Liver (tissue), 9 donors: ENCODE measurements around the gene HIVEP3. TPM values are rescaled to one million over a fixed set of nuclear protein-coding genes. Genes with fewer than 3 reads are reported as not detected.

ENCODE experiments used
- DNase-seq: peaks from one replicate; pipeline ENCODE4 v3.0.0-alpha.2; 2017; ENCODE audit warnings: low spot score
- H3K27ac ChIP-seq, 2 donors: one replicate each; pipeline ENCODE4 v1.7.0; 2013; ENCODE audit warnings: inconsistent platforms in 2 of 2, low read length in 2 of 2, control low read depth in 1 of 2, low read depth in 1 of 2, mild to moderate bottlenecking in 1 of 2
- H3K27me3 ChIP-seq, 4 donors: one replicate each; pipeline versions ENCODE4 v1.6.1 to v1.7.0; 2013; ENCODE audit warnings: low read length in 3 of 4, inconsistent platforms in 1 of 4, mild to moderate bottlenecking in 1 of 4, moderate library complexity in 1 of 4; ENCODE audit not compliant: control insufficient read depth in 4 of 4, insufficient read depth in 4 of 4
- H3K36me3 ChIP-seq, 4 donors: one replicate each; pipeline versions ENCODE4 v1.6.1 to v1.7.0; 2013; ENCODE audit warnings: low read length in 3 of 4, mild to moderate bottlenecking in 3 of 4, low read depth in 1 of 4, moderate library complexity in 1 of 4; ENCODE audit not compliant: control insufficient read depth in 4 of 4, insufficient read depth in 3 of 4
- H3K4me1 ChIP-seq, 4 donors: one replicate each; pipeline versions ENCODE4 v1.6.1 to v1.7.0; 2013; ENCODE audit warnings: low read length in 3 of 4, mild to moderate bottlenecking in 3 of 4, moderate library complexity in 1 of 4; ENCODE audit not compliant: control insufficient read depth in 4 of 4, insufficient read depth in 4 of 4
- H3K4me3 ChIP-seq, 3 donors: one replicate each; pipeline versions ENCODE4 v1.6.1 to v1.7.0; 2013; ENCODE audit warnings: low read length in 3 of 3, control low read depth in 1 of 3, low read depth in 1 of 3, mild to moderate bottlenecking in 1 of 3
- H3K9ac ChIP-seq, 2 donors: one replicate each; pipeline ENCODE4 v1.7.0; 2013; ENCODE audit warnings: low read length in 2 of 2, mild to moderate bottlenecking in 2 of 2, moderate library complexity in 2 of 2, control low read depth in 1 of 2, low read depth in 1 of 2
- H3K9me3 ChIP-seq, 4 donors: one replicate each; pipeline versions ENCODE4 v1.6.1 to v1.7.0; 2013; ENCODE audit warnings: low read length in 3 of 4; ENCODE audit not compliant: control insufficient read depth in 4 of 4
- CTCF ChIP-seq: fragments of 150-350 bp; IDR thresholded peaks from 2 replicates; pipeline ENCODE4 v1.5.1; 2017; ENCODE audit warnings: improper control_type of control experiment, low read depth, low read length; ENCODE audit not compliant: missing input control
- EGR1 ChIP-seq, 2 donors: IDR thresholded peaks; 2 replicates each; pipeline ENCODE4 v1.6.1; 2016 to 2018; ENCODE audit warnings: antibody characterized with exemption in 2 of 2, low read depth in 2 of 2
- FOXA1 ChIP-seq: IDR thresholded peaks from 2 replicates; pipeline ENCODE4 v1.6.1; 2016; ENCODE audit warnings: antibody characterized with exemption
- FOXA2 ChIP-seq: IDR thresholded peaks from 2 replicates; pipeline ENCODE4 v1.6.1; 2016; ENCODE audit warnings: antibody characterized with exemption
- GABPA ChIP-seq, 2 donors: IDR thresholded peaks in 1 of 2; conservative IDR thresholded peaks in 1 of 2; 2 replicates each; pipeline ENCODE4 v1.6.1; 2016; ENCODE audit warnings: antibody characterized with exemption in 2 of 2, mild to moderate bottlenecking in 1 of 2, moderate library complexity in 1 of 2
- HNF4A ChIP-seq, 2 donors: conservative IDR thresholded peaks; 2 replicates each; pipeline ENCODE4 v1.6.1; 2016; ENCODE audit warnings: antibody characterized with exemption in 2 of 2, mild to moderate bottlenecking in 2 of 2
- NR2F2 ChIP-seq: IDR thresholded peaks from 2 replicates; pipeline ENCODE4 v1.6.1; 2016; ENCODE audit warnings: antibody characterized with exemption
- RAD21 ChIP-seq, 2 donors: IDR thresholded peaks; 2 replicates each; pipeline ENCODE4 v1.6.1; 2016; ENCODE audit warnings: antibody characterized with exemption in 2 of 2, mild to moderate bottlenecking in 2 of 2
- REST ChIP-seq: IDR thresholded peaks from 2 replicates; pipeline ENCODE4 v1.6.1; 2016; ENCODE audit warnings: antibody characterized with exemption, mild to moderate bottlenecking
- RXRA ChIP-seq, 2 donors: IDR thresholded peaks; 2 replicates each; pipeline ENCODE4 v1.6.1; 2017 to 2018; ENCODE audit warnings: antibody characterized with exemption in 2 of 2, mild to moderate bottlenecking in 1 of 2
- ZBTB33 ChIP-seq: IDR thresholded peaks from 2 replicates; pipeline ENCODE4 v1.6.1; 2016; ENCODE audit warnings: antibody characterized with exemption
- WGBS: extraction: QIAGEN DNeasy Blood & Tissue Kit; methylation state at CpG from one replicate; pipeline ENCODE4 v1.1.7; 2013; 5-methylcytosine and 5-hydroxymethylcytosine counted together
- polyA plus RNA-seq, 2 donors: library from polyadenylated mRNA; stranded (reverse) in 1 of 2; unstranded in 1 of 2; fragments of 200-250 nt in 1 of 2; fragments of >200 nt in 1 of 2; fragmentation: Nextera tagmentation in 1 of 2; extraction: Ambion mirVana in 1 of 2; gene quantifications; one replicate each; pipeline versions ENCODE4 v1.2.1 to v1.2.3, GENCODE V29; 2013 to 2015
- total RNA-seq, 2 donors: library from RNA; depleted of rRNA; stranded (reverse); fragments of >200 nt; gene quantifications; one replicate each; pipeline ENCODE4 v1.2.3, GENCODE V29; 2014
- TF ChIP-seq, protein P1 (sequence below): IDR thresholded peaks from 2 replicates; pipeline ENCODE4 v1.6.1; 2016; ENCODE audit warnings: antibody characterized with exemption
- donor health status: healthy.
- donor health status: healthy.
- donor health status: healthy.
- donor health status: healthy.
- donor health status: healthy.

The HIVEP3 gene
- total and polyA plus RNA-seq, 4 donors = 0.93 to 1.6 (median 1.4) TPM

DNA sequence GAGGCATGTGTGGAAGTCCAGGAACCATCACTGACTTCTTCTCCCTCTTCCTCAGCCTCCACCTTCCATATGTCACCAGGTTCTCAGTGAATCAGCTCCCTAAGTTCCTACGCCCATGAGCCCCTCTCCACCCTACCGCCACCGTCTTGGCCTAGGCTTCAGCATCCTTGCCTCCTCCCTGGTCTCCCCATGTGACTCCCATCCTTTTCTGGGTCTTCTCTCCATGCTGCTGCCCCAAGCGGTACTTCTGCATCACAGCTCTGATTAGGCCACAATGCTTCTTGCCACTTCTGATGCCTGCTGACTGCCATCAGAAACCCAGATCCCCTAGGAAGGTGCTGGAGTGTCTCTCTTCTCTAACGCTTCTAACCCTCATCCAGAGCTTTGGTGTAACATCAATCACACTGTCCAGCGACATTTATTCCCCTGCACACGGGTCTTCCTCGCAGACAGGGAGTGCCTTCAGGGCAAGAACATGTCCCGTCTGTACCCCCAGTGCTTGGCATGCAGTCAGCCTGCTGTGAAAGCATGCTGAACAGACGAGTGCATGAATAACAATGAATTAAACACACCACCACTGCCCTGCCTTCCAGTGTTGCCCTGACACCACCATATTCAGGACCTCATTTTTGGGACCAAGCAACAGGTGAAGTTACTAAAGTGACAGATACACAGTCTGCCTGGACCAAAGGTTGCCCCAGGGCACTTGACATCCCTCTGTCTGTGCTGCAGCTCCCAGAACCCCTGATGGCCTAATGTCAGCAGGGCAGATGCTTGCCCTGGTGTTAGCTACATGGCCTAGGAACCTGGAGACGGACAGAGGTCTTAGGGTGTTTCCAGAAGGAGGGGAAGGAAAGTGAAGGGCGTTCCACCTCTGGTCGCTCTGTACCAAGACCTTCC lies 275.6 kb downstream of the HIVEP3 start:
- H3K4me3 ChIP-seq = no peak overlapping the region

More for the DNA sequence above, 275.6 kb downstream of the HIVEP3 start:
- no peak overlapping the region for H3K9ac ChIP-seq
- 95% methylated on average over 13 of the region's 13 CpGs for WGBS
- no peak for DNase-seq
- no peaks in the 10 kb centered on the region for H3K4me1 ChIP-seq
- H3K27me3 ChIP-seq = no peaks in the 10 kb centered on the region
- no peak overlapping the region for H3K27ac ChIP-seq
- TF ChIP-seq FOXA2 (no peak), NR2F2 (no peak), ZBTB33 (no peak), CTCF (no peak), RXRA (IDR thresholded peaks at IDR 0.05) (no peak), HNF4A (conservative IDR thresholded peaks at IDR 0.05) (no peak), RAD21 (IDR thresholded peaks at IDR 0.05) (no peak), REST (no peak), EGR1 (IDR thresholded peaks at IDR 0.05; ENCODE audit: low read depth in 2 of 2) (no peak), FOXA1 (no peak), GABPA (IDR thresholded peaks at IDR 0.05 in 1 of 2, conservative IDR thresholded peaks at IDR 0.05 in 1 of 2) (no peak)
- TF ChIP-seq, protein P1, sequence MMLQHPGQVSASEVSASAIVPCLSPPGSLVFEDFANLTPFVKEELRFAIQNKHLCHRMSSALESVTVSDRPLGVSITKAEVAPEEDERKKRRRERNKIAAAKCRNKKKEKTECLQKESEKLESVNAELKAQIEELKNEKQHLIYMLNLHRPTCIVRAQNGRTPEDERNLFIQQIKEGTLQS = no peak
- no peaks in the 10 kb centered on the region for H3K9me3 ChIP-seq
- H3K36me3 ChIP-seq = no peaks in the 10 kb centered on the region
